Measurements from ENCODE around the gene CLPTM1. TPM values are rescaled to one million over a fixed set of nuclear protein-coding genes. Genes with fewer than 3 reads are reported as not detected.
A peak's percentile ranks its signal among the peaks of the same experiment; 100 is the strongest.

Gene CLPTM1
- total and polyA plus RNA-seq, 8 donors, result 39.3 to 152 (median 66.7) TPM

- Histone ChIP-seq H3K4me3 (peak within 1 kb of the TSS; percentile 72 to 89 (median 78)), H3K4me1 (peaks cover 20 to 58% (median 53%) of the 10 kb centered on the region in 4 donors), H3K36me3 (peaks cover 41 to 79% (median 71%) of the 10 kb centered on the region in 4 donors), H3K27ac (peak within 1 kb of the TSS; percentile 96 to 99 (median 97)), H3K9me3 (no peaks in the 10 kb centered on the region), H3K27me3 (no peaks in the 10 kb centered on the region)
- TF ChIP-seq POLR2A (IDR thresholded peaks at IDR 0.05) (peak in 2 of 4 donors; percentile 88 to 90), POLR2AphosphoS5 (IDR thresholded peaks at IDR 0.05) (peak; percentile 93 to 98 (median 98)), CTCF (IDR thresholded peaks at IDR 0.05) (peak in 1 of 7 experiments; percentile 8), EP300 (IDR thresholded peaks at IDR 0.05) (no peak)
- 1 to 2% (median 1%) methylated on average over 56 to 62 of the region's 62 CpGs for WGBS, 5 donors
- DNase-seq, result peak; percentile 93 to 97
- intact Hi-C loops (cut with DNase I; ENCODE audit: low total_unique reads), result no loop called here
Measured at GRCh38 chr19:45038931-45039893, 84.0 kb downstream of the CLPTM1 start, which contains the start of gene CLASRP. CLASRP (plus strand) TSS chr19:45039045; CDS start chr19:45040213, 1,168 bp downstream.

- WGBS, 5 donors, result 69 to 75% (median 73%) methylated on average over 19 of the region's 19 CpGs
- H3K9me3 ChIP-seq, result no peaks in the 10 kb centered on the region
- intact Hi-C loops (cut with DNase I; ENCODE audit: low total_unique reads), result no loop called here
- peak overlapping the region in 4 of 5 donors; percentile 96 to 99 (median 96) for H3K27ac ChIP-seq
- peaks cover 41 to 79% (median 71%) of the 10 kb centered on the region in 4 donors for H3K36me3 ChIP-seq
- H3K27me3 ChIP-seq, result no peaks in the 10 kb centered on the region
- peaks cover 30 to 69% (median 63%) of the 10 kb centered on the region in 4 donors for H3K4me1 ChIP-seq
- peak overlapping the region; percentile 72 to 89 (median 78) for H3K4me3 ChIP-seq
- no peak for TF ChIP-seq CTCF (IDR thresholded peaks at IDR 0.05)
- TF ChIP-seq POLR2AphosphoS5 (IDR thresholded peaks at IDR 0.05), result no peak
- TF ChIP-seq EP300 (IDR thresholded peaks at IDR 0.05), result no peak
- no peak for TF ChIP-seq POLR2A (IDR thresholded peaks at IDR 0.05)
- DNase-seq, result no peak
Measured at GRCh38 chr19:45040059-45040771, 85.0 kb downstream of the CLPTM1 start.

GRCh38 chr19:45041125-45041524 is 85.9 kb downstream of the CLPTM1 start:
- intact Hi-C loops (cut with DNase I; ENCODE audit: low total_unique reads), result no loop called here
- TF ChIP-seq CTCF (IDR thresholded peaks at IDR 0.05), result no peak
- no peak for TF ChIP-seq POLR2A (IDR thresholded peaks at IDR 0.05)
- no peak for TF ChIP-seq EP300 (IDR thresholded peaks at IDR 0.05)
- no peak for TF ChIP-seq POLR2AphosphoS5 (IDR thresholded peaks at IDR 0.05)
- Histone ChIP-seq H3K9me3 (no peaks in the 10 kb centered on the region), H3K4me1 (peaks cover 37 to 78% (median 73%) of the 10 kb centered on the region in 4 donors), H3K27ac (peak overlapping the region in 3 of 5 donors; percentile 18 to 99 (median 96)), H3K36me3 (peaks cover 41 to 79% (median 70%) of the 10 kb centered on the region in 4 donors), H3K27me3 (no peaks in the 10 kb centered on the region), H3K4me3 (peak overlapping the region in 1 of 4 donors; percentile 80)
- no peak for DNase-seq
- 81 to 90% (median 86%) methylated on average over 4 to 6 of the region's 6 CpGs for WGBS, 5 donors

Other genes with a start within 250 kb of the CLPTM1 start
- 100 to 1,000 TPM in 3 of 5 donors, 10 to 100 TPM in 1, 1 to 10 TPM in 1; 4.4 to 322 (median 139) TPM for gene BCL3, start 206.7 kb upstream of the CLPTM1 start, total RNA-seq
- gene BCL3, start 206.7 kb upstream of the CLPTM1 start, polyA plus RNA-seq, result 10 to 100 TPM; 53.5 to 94.1 (median 65.5) TPM
- 100 to 1,000 TPM in 1 of 5 donors, 10 to 100 TPM in 4; 13.2 to 178 (median 57.2) TPM for gene CBLC, start 177.5 kb upstream of the CLPTM1 start, total RNA-seq
- gene CBLC, start 177.5 kb upstream of the CLPTM1 start, polyA plus RNA-seq, result 10 to 100 TPM; 23.3 to 50.9 (median 27.4) TPM
- gene BCAM, start 146.3 kb upstream of the CLPTM1 start, total RNA-seq, result 100 to 1,000 TPM in 2 of 5 donors, 10 to 100 TPM in 3; 31.9 to 265 (median 76.8) TPM
- gene BCAM, start 146.3 kb upstream of the CLPTM1 start, polyA plus RNA-seq, result 10 to 100 TPM in 2 of 3 donors, 1 to 10 TPM in 1; 7.3 to 38.7 (median 20.5) TPM
- gene NECTIN2, start 109.1 kb upstream of the CLPTM1 start, total RNA-seq, result 100 to 1,000 TPM in 3 of 5 donors, 10 to 100 TPM in 1, 1 to 10 TPM in 1; 1.8 to 160 (median 101) TPM
- gene NECTIN2, start 109.1 kb upstream of the CLPTM1 start, polyA plus RNA-seq, result 10 to 100 TPM; 44.0 to 90.6 (median 47.2) TPM
- 100 to 1,000 TPM in 1 of 5 donors, 10 to 100 TPM in 3, 1 to 10 TPM in 1; 7.1 to 100 (median 24.6) TPM for gene TOMM40, start 64.1 kb upstream of the CLPTM1 start, total RNA-seq
- 10 to 100 TPM; 22.5 to 46.8 (median 31.5) TPM for gene TOMM40, start 64.1 kb upstream of the CLPTM1 start, polyA plus RNA-seq
- gene APOE, start 49.6 kb upstream of the CLPTM1 start, total RNA-seq, result 100 to 1,000 TPM in 3 of 5 donors, 10 to 100 TPM in 2; 13.4 to 485 (median 235) TPM
- 100 to 1,000 TPM in 1 of 3 donors, 10 to 100 TPM in 2; 35.1 to 166 (median 72.2) TPM for gene APOE, start 49.6 kb upstream of the CLPTM1 start, polyA plus RNA-seq
- 10 to 100 TPM in 1 of 5 donors, 1 to 10 TPM in 2, not detected in 2; 5.4 to 70.6 (median 5.7) TPM for gene APOC1, start 40.8 kb upstream of the CLPTM1 start, total RNA-seq
- 10 to 100 TPM; 13.3 to 68.3 (median 21.9) TPM for gene APOC1, start 40.8 kb upstream of the CLPTM1 start, polyA plus RNA-seq
- gene APOC4, start 13.1 kb upstream of the CLPTM1 start, total RNA-seq, result not detected
- gene APOC4, start 13.1 kb upstream of the CLPTM1 start, polyA plus RNA-seq, result under 1 TPM in 1 of 3 donors, not detected in 2; 0.33 TPM
- gene APOC2, start 9.3 kb upstream of the CLPTM1 start, total RNA-seq, result 10 to 100 TPM in 1 of 5 donors, not detected in 4; 16.8 TPM
- 1 to 10 TPM in 1 of 3 donors, under 1 TPM in 1, not detected in 1; 0.75 to 2.5 TPM for gene APOC2, start 9.3 kb upstream of the CLPTM1 start, polyA plus RNA-seq
- gene RELB, start 46.1 kb downstream of the CLPTM1 start, total RNA-seq, result 10 to 100 TPM in 2 of 5 donors, 1 to 10 TPM in 2, not detected in 1; 3.2 to 33.5 (median 10.2) TPM
- 10 to 100 TPM in 2 of 3 donors, 1 to 10 TPM in 1; 9.8 to 27.0 (median 14.9) TPM for gene RELB, start 46.1 kb downstream of the CLPTM1 start, polyA plus RNA-seq
- gene CLASRP, start 83.7 kb downstream of the CLPTM1 start, total RNA-seq, result 100 to 1,000 TPM in 3 of 5 donors, 10 to 100 TPM in 2; 27.0 to 491 (median 274) TPM
- gene CLASRP, start 83.7 kb downstream of the CLPTM1 start, polyA plus RNA-seq, result 100 to 1,000 TPM in 1 of 3 donors, 10 to 100 TPM in 2; 47.7 to 131 (median 86.6) TPM
- gene ZNF296, start 121.1 kb downstream of the CLPTM1 start, total RNA-seq, result 10 to 100 TPM in 2 of 5 donors, 1 to 10 TPM in 1, under 1 TPM in 1, not detected in 1; 0.45 to 13.4 (median 7.4) TPM
- gene ZNF296, start 121.1 kb downstream of the CLPTM1 start, polyA plus RNA-seq, result 1 to 10 TPM; 2.7 to 7.0 (median 5.0) TPM
- 100 to 1,000 TPM in 1 of 5 donors, 10 to 100 TPM in 2, 1 to 10 TPM in 2; 1.8 to 107 (median 11.2) TPM for gene GEMIN7, start 123.9 kb downstream of the CLPTM1 start, total RNA-seq
- 10 to 100 TPM; 28.2 to 44.3 (median 36.0) TPM for gene GEMIN7, start 123.9 kb downstream of the CLPTM1 start, polyA plus RNA-seq
- gene PPP1R37, start 137.8 kb downstream of the CLPTM1 start, total RNA-seq, result 100 to 1,000 TPM in 1 of 5 donors, 10 to 100 TPM in 4; 25.7 to 268 (median 55.4) TPM
- 10 to 100 TPM; 32.4 to 95.8 (median 39.7) TPM for gene PPP1R37, start 137.8 kb downstream of the CLPTM1 start, polyA plus RNA-seq
- gene NKPD1, start 205.6 kb downstream of the CLPTM1 start, total RNA-seq, result not detected
- gene NKPD1, start 205.6 kb downstream of the CLPTM1 start, polyA plus RNA-seq, result under 1 TPM in 1 of 3 donors, not detected in 2; 0.20 TPM
- gene TRAPPC6A, start 222.9 kb downstream of the CLPTM1 start, total RNA-seq, result 10 to 100 TPM in 3 of 5 donors, 1 to 10 TPM in 1, not detected in 1; 8.7 to 40.7 (median 27.8) TPM
- gene TRAPPC6A, start 222.9 kb downstream of the CLPTM1 start, polyA plus RNA-seq, result 10 to 100 TPM; 53.5 to 59.4 (median 58.1) TPM
- gene BLOC1S3, start 223.4 kb downstream of the CLPTM1 start, total RNA-seq, result 10 to 100 TPM in 2 of 5 donors, 1 to 10 TPM in 3; 3.1 to 71.0 (median 8.3) TPM
- gene BLOC1S3, start 223.4 kb downstream of the CLPTM1 start, polyA plus RNA-seq, result 1 to 10 TPM; 3.5 to 7.5 (median 4.3) TPM

All from stomach (tissue), 9 donors.